Measurements from ENCODE around the gene IGFBP2. TPM values are rescaled to one million over a fixed set of nuclear protein-coding genes. Genes with fewer than 3 reads are reported as not detected.
A peak's percentile ranks its signal among the peaks of the same experiment; 100 is the strongest.
"Not testable (repeated sequence)": the region's sequence is repeated elsewhere in the genome, so short reads cannot be mapped to it uniquely, and the experiment has no call there.

IGFBP2 gene
- total RNA-seq = 336 TPM

GRCh38 chr2:216632952-216633615, at the start of gene IGFBP2:
TSS of gene IGFBP2 (plus strand) at chr2:216633420. CDS start at chr2:216633524, 104 bp downstream.
- DNase-seq = peak; percentile 95

- peak; percentile 69 for DNase-seq
These were observed 49.6 kb upstream of the IGFBP2 start for GRCh38 chr2:216583606-216584005.

GRCh38 chr2:216584112-216584511, 49.1 kb upstream of the IGFBP2 start:
- no peak for DNase-seq

- no peak for DNase-seq
These were observed 47.8 kb upstream of the IGFBP2 start for GRCh38 chr2:216585441-216585840.

- DNase-seq = no peak
These were observed 44.1 kb upstream of the IGFBP2 start for GRCh38 chr2:216588861-216589710.

GRCh38 chr2:216589791-216590190, 43.4 kb upstream of the IGFBP2 start:
- no peak for DNase-seq

- DNase-seq = peak; percentile 89
These were observed 42.4 kb upstream of the IGFBP2 start for GRCh38 chr2:216590780-216591179.

GRCh38 chr2:216591480-216591879, 41.7 kb upstream of the IGFBP2 start:
- no peak for DNase-seq

GRCh38 chr2:216594081-216594480, 39.1 kb upstream of the IGFBP2 start:
- DNase-seq = no peak

- DNase-seq = peak; percentile 80
These were observed 36.8 kb upstream of the IGFBP2 start for GRCh38 chr2:216596236-216596979.

GRCh38 chr2:216596980-216597509, 36.2 kb upstream of the IGFBP2 start:
- peak; percentile 36 for DNase-seq

GRCh38 chr2:216597825-216598224, 35.4 kb upstream of the IGFBP2 start:
- not testable (repeated sequence) for DNase-seq

GRCh38 chr2:216601632-216602409, 31.4 kb upstream of the IGFBP2 start:
- DNase-seq = no peak

GRCh38 chr2:216603010-216603883, 30.0 kb upstream of the IGFBP2 start:
- no peak for DNase-seq

GRCh38 chr2:216603884-216604245, 29.4 kb upstream of the IGFBP2 start:
- no peak for DNase-seq

- no peak for DNase-seq
These were observed 28.8 kb upstream of the IGFBP2 start for GRCh38 chr2:216604458-216604857.

- peak; percentile 75 for DNase-seq
These were observed 26.5 kb upstream of the IGFBP2 start for GRCh38 chr2:216606551-216607276.

GRCh38 chr2:216607277-216607560, 26.0 kb upstream of the IGFBP2 start:
- DNase-seq = no peak

- DNase-seq = no peak
These were observed 24.7 kb upstream of the IGFBP2 start for GRCh38 chr2:216608525-216608924.
